ENCODE measurements around the gene INTS15. TPM values are rescaled to one million over a fixed set of nuclear protein-coding genes. Genes with fewer than 3 reads are reported as not detected.

The INTS15 gene
- total and polyA plus RNA-seq, 9 of the 15 experiments (the other 6 are each of a cell fraction or from before 2014, with no cell fraction given): 0.52 to 28.9 (median 11.6) TPM

DNA sequence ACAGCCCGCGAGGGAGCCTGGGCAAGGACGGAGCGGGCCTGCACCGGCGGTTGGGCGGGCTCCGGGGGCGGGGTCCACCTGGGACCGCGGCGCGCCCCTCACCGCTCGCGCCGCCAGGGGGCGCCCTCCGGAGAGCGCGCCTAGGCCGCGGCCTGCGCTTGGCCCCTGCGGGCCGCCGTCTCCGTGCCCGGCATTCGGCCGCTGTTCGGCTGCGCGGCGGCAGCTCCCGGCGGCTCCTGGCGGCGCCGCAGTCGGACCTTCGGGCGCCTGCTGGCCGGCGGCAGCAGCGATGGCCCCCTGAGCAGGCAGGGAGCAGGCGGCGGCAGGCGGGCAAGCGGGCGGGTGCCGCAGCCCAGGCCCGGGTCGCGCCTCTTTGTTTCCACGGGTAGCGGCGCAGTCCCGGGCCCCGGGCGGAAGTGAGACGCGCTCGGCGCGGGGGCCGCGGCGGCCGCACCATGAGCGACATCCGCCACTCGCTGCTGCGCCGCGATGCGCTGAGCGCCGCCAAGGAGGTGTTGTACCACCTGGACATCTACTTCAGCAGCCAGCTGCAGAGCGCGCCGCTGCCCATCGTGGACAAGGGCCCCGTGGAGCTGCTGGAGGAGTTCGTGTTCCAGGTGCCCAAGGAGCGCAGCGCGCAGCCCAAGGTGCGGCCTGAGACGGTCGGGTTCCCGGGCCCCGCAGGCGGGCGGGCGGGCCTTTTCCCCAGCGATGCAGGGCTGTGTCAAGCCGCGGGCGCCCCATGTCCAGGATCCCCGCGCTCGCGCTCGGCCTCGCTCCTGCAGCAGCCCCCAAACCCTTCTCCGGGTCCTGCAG lies at the start of gene INTS15 (continued):
- TF ChIP-seq POLR2G (IDR thresholded peaks at IDR 0.05; ENCODE audit: low read depth, low read length) (peak; percentile 94), CGGBP1 (CRISPR knock-in tag; IDR thresholded peaks at IDR 0.05) (no peak), ZKSCAN3 (CRISPR knock-in tag; IDR thresholded peaks at IDR 0.05) (no peak), RBBP5 (IDR thresholded peaks at IDR 0.05; ENCODE audit: borderline replicate concordance, insufficient read depth, low read length, poor library complexity, severe bottlenecking) (peak; percentile 96), ZNF695 (CRISPR knock-in tag; IDR thresholded peaks at IDR 0.05) (no peak), RBM22 (IDR thresholded peaks at IDR 0.05; ENCODE audit: low read depth, low read length, poor library complexity, severe bottlenecking) (peak; percentile 55), PYGO2 (tag; IDR thresholded peaks at IDR 0.05) (no peak), HMBOX1 (IDR thresholded peaks at IDR 0.05) (no peak), CREBBP (IDR thresholded peaks at IDR 0.05; ENCODE audit: low read depth, low read length) (no peak), TFAM (CRISPR knock-in tag; conservative IDR thresholded peaks at IDR 0.05) (no peak), C11orf30 (IDR thresholded peaks at IDR 0.05; ENCODE audit: low read depth) (no peak), ETV1 (tag; conservative IDR thresholded peaks at IDR 0.05; ENCODE audit: low read depth) (peak; percentile 52), ZNF133 (CRISPR knock-in tag; IDR thresholded peaks at IDR 0.05) (no peak), TAF7 (tag; IDR thresholded peaks at IDR 0.05) (no peak), GTF2B (IDR thresholded peaks at IDR 0.05; ENCODE audit: extremely low read depth, insufficient read length) (no peak), ZNF354B (CRISPR knock-in tag; IDR thresholded peaks at IDR 0.05) (no peak), NFE2 (IDR thresholded peaks at IDR 0.05; ENCODE audit: low read depth) (no peak), BHLHE40 (IDR thresholded peaks at IDR 0.05; ENCODE audit: low read length) (peak; percentile 42; the same call in 1 of the 2 replicates), ASH1L (IDR thresholded peaks at IDR 0.05; ENCODE audit: borderline replicate concordance, low read depth, partially characterized antibody) (no peak), ZNF780A (CRISPR knock-in tag; IDR thresholded peaks at IDR 0.05) (no peak), SRSF1 (IDR thresholded peaks at IDR 0.05; ENCODE audit: low read depth, low read length) (no peak), CBFA2T2 (conservative IDR thresholded peaks at IDR 0.05) (no peak), ZNF668 (CRISPR knock-in tag; IDR thresholded peaks at IDR 0.05) (no peak), XRCC4 (IDR thresholded peaks at IDR 0.05; ENCODE audit: extremely low read depth, insufficient read depth, insufficient read length) (no peak), CBFB (CRISPR knock-in tag; IDR thresholded peaks at IDR 0.05) (no peak), ZNF589 (CRISPR knock-in tag; IDR thresholded peaks at IDR 0.05; ENCODE audit: low read depth) (0 out of 2 replicates have a peak, but pooled peaks have one; percentile 2), EP400 (IDR thresholded peaks at IDR 0.05) (no peak)
- TF ChIP-seq, protein P1, sequence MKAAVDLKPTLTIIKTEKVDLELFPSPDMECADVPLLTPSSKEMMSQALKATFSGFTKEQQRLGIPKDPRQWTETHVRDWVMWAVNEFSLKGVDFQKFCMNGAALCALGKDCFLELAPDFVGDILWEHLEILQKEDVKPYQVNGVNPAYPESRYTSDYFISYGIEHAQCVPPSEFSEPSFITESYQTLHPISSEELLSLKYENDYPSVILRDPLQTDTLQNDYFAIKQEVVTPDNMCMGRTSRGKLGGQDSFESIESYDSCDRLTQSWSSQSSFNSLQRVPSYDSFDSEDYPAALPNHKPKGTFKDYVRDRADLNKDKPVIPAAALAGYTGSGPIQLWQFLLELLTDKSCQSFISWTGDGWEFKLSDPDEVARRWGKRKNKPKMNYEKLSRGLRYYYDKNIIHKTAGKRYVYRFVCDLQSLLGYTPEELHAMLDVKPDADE (conservative IDR thresholded peaks at IDR 0.05; ENCODE audit: control insufficient read depth, low read depth, low read length): 0 out of 2 replicates have a peak, but pooled peaks have one; percentile 77

Measured in K562 (cell line).